Measurements from ENCODE around the gene TMED5. TPM values are rescaled to one million over a fixed set of nuclear protein-coding genes. Genes with fewer than 3 reads are reported as not detected.

TMED5 gene
- polyA plus RNA-seq, 1 of the 3 experiments (the other 2 are of a cell fraction), result 24.2 TPM

- Histone ChIP-seq H3K9me2 (no peaks in the 10 kb centered on the region), H2AFZ (ENCODE audit: low read depth) (no peak overlapping the region), H3K27me3 (ENCODE audit: insufficient read depth) (no peaks in the 10 kb centered on the region), H3K4me2 (no peak overlapping the region), H3K9ac (no peak overlapping the region), H3F3A (replicated peaks; ENCODE audit: insufficient read depth) (no peaks in the 10 kb centered on the region), H3K79me2 (ENCODE audit: insufficient read depth) (no peaks in the 10 kb centered on the region), H3K27ac (ENCODE audit: low read depth in 2 of 2, low read length in 1 of 2) (no peak overlapping the region), H3K4me1 (ENCODE audit: control insufficient read depth in 1 of 2, insufficient read depth in 2 of 2, low read depth in 1 of 2, low read length in 1 of 2) (peaks cover 11 to 20% of the 10 kb centered on the region in 2 experiments; a peak in 3 of 4 replicates), H3K9me3 (no peaks in the 10 kb centered on the region), H3K36me3 (replicated peaks in 1 of 2; ENCODE audit: control insufficient read depth in 1 of 2, insufficient read depth in 2 of 2, low read length in 1 of 2) (peaks cover 4 to 49% of the 10 kb centered on the region in 2 experiments), H3K4me3 (ENCODE audit: low read depth in 2 of 2, low read length in 1 of 2) (no peak overlapping the region), H4K20me1 (ENCODE audit: insufficient read depth) (no peaks in the 10 kb centered on the region)
- DNase-seq, result no peak
- ChIA-PET POLR2A (no interaction called here), CTCF (interaction anchor here (1.6 kb wide), 1 partner anchor 20 kb away, joined by 3 read pairs; no protein-coding TSS in a partner anchor)
- 97% methylated on average over 6 of the region's 6 CpGs for WGBS (ENCODE audit: low lambda C conversion rate)
- TF ChIP-seq YY1 (IDR thresholded peaks at IDR 0.05; ENCODE audit: low read depth) (no peak), REST (IDR thresholded peaks at IDR 0.05; ENCODE audit: low read depth, low read length) (no peak), EZH2phosphoT487 (IDR thresholded peaks at IDR 0.05; ENCODE audit: borderline replicate concordance, low read depth) (no peak), CHD2 (IDR thresholded peaks at IDR 0.05; ENCODE audit: low read length, partially characterized antibody) (no peak), SIN3A (IDR thresholded peaks at IDR 0.05; ENCODE audit: borderline replicate concordance, low read depth, low read length) (no peak)
Observed at GRCh38 chr1:93219443-93219842, 39.2 kb upstream of the TMED5 start.

GRCh38 chr1:93215322-93215721, 35.1 kb upstream of the TMED5 start:
- WGBS (ENCODE audit: low lambda C conversion rate), result 93% methylated on average over 2 of the region's 2 CpGs
- Histone ChIP-seq H3K4me3 (ENCODE audit: low read depth in 2 of 2, low read length in 1 of 2) (no peak overlapping the region), H3K27me3 (ENCODE audit: insufficient read depth) (no peaks in the 10 kb centered on the region), H3K4me2 (no peak overlapping the region), H3K27ac (ENCODE audit: low read depth in 2 of 2, low read length in 1 of 2) (no peak overlapping the region), H3K4me1 (ENCODE audit: control insufficient read depth in 1 of 2, insufficient read depth in 2 of 2, low read depth in 1 of 2, low read length in 1 of 2) (no peaks in the 10 kb centered on the region), H3K9me2 (no peaks in the 10 kb centered on the region), H3K79me2 (ENCODE audit: insufficient read depth) (no peaks in the 10 kb centered on the region), H3K36me3 (replicated peaks in 1 of 2; ENCODE audit: control insufficient read depth in 1 of 2, insufficient read depth in 2 of 2, low read length in 1 of 2) (peaks cover 7 to 38% of the 10 kb centered on the region in 2 experiments), H2AFZ (ENCODE audit: low read depth) (no peak overlapping the region), H3F3A (replicated peaks; ENCODE audit: insufficient read depth) (no peaks in the 10 kb centered on the region), H3K9ac (no peak overlapping the region), H4K20me1 (ENCODE audit: insufficient read depth) (no peaks in the 10 kb centered on the region), H3K9me3 (no peaks in the 10 kb centered on the region)
- ChIA-PET POLR2A (no interaction called here), CTCF (interaction anchor here (0.6 kb wide), 1 partner anchor 367 kb away, joined by 3 read pairs; no protein-coding TSS in a partner anchor)
- DNase-seq, result no peak
- TF ChIP-seq MEF2A (IDR thresholded peaks at IDR 0.05; ENCODE audit: borderline replicate concordance, low read depth) (no peak), SMC3 (IDR thresholded peaks at IDR 0.05; ENCODE audit: low read depth, low read length) (no peak), NFIC (IDR thresholded peaks at IDR 0.05; ENCODE audit: borderline replicate concordance) (no peak), YY1 (IDR thresholded peaks at IDR 0.05; ENCODE audit: low read depth) (no peak), USF1 (IDR thresholded peaks at IDR 0.05; ENCODE audit: borderline replicate concordance, low read depth) (no peak), EP300 (IDR thresholded peaks at IDR 0.05; ENCODE audit: borderline replicate concordance in 1 of 2, low read depth in 1 of 2, low read length in 1 of 2) (no peak), RCOR1 (IDR thresholded peaks at IDR 0.05; ENCODE audit: low read length) (no peak), USF2 (IDR thresholded peaks at IDR 0.05; ENCODE audit: borderline replicate concordance, low read depth, low read length) (no peak), REST (IDR thresholded peaks at IDR 0.05; ENCODE audit: low read depth, low read length) (no peak), EZH2phosphoT487 (IDR thresholded peaks at IDR 0.05; ENCODE audit: borderline replicate concordance, low read depth) (no peak), ELF1 (IDR thresholded peaks at IDR 0.05) (no peak), MAX (IDR thresholded peaks at IDR 0.05; ENCODE audit: low read depth) (no peak), POLR2AphosphoS5 (IDR thresholded peaks at IDR 0.05; ENCODE audit: low read depth, low read length) (no peak), TEAD4 (IDR thresholded peaks at IDR 0.05; ENCODE audit: borderline replicate concordance, insufficient read depth) (no peak)
